ENCODE data around the gene TMPRSS5.

DNA sequence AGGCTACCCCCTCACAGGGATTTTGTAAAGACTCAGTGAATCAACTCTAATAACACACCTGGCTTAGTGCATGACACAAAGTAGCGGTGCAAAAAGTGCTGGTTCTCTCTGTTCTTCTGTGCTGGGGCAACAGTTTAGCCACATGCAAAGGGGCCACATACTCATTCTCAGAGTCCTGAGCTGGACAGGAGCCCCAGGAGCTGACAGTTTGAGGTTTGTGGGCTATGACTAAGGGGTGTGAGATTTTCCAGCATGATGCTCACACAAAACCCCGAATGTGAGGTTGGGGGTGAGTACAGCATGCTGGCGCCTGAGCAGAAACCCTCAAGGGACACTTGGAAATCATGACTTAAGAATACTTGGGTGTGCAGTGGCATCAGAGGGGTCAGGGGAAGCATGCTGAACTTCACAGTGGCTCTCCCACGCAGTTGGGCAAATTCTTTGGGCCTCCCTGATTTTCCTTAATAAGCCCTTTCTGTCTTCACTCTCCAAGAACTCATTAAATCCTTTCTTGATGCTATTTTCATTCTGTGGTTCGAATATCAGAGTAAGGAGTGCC, 31.0 kb downstream of the TMPRSS5 start:
- TF ChIP-seq YY1 (IDR thresholded peaks at IDR 0.05; ENCODE audit: insufficient read depth, insufficient read length) = no peak
- TF ChIP-seq ZNF274 (IDR thresholded peaks at IDR 0.05; ENCODE audit: low read depth, low read length) = no peak

Data from NT2/D1 (cell line).